Measurements from ENCODE around the gene RUNX2. TPM values are rescaled to one million over a fixed set of nuclear protein-coding genes. Genes with fewer than 3 reads are reported as not detected.

The RUNX2 gene
- total RNA-seq, 1 donor from 2014 or later, result 0.09 TPM

GRCh38 chr6:45597424-45597823 lies 269.3 kb downstream of the RUNX2 start:
- Histone ChIP-seq H4K20me1 (ENCODE audit: low read depth) (no peaks in the 10 kb centered on the region), H3K4me1 (no peaks in the 10 kb centered on the region), H3K9ac (no peak overlapping the region), H3K79me2 (ENCODE audit: low read depth) (no peaks in the 10 kb centered on the region), H3K36me3 (no peaks in the 10 kb centered on the region), H3K27me3 (no peaks in the 10 kb centered on the region), H3K27ac (no peak overlapping the region), H3F3A (ENCODE audit: low read depth) (no peaks in the 10 kb centered on the region), H3K9me3 (ENCODE audit: low read depth) (no peaks in the 10 kb centered on the region), H3K4me2 (no peak overlapping the region), H3K4me3 (no peak overlapping the region), H2AFZ (replicated peaks) (no peak overlapping the region)
- no peak for DNase-seq (ENCODE audit: low spot score)
- Mint-ChIP-seq H3K27ac (no peak overlapping the region), H3K4me1 (no peaks in the 10 kb centered on the region), H3K27me3 (ENCODE audit: insufficient read depth, low read depth) (peaks cover 2% of the 10 kb centered on the region), H3K4me3 (no peak overlapping the region), H3K36me3 (no peaks in the 10 kb centered on the region), H3K9me3 (peaks cover 9% of the 10 kb centered on the region)
- TF ChIP-seq CTCF (IDR thresholded peaks at IDR 0.05) (no peak), EZH2 (IDR thresholded peaks at IDR 0.05) (no peak), EZH2phosphoT487 (IDR thresholded peaks at IDR 0.05) (no peak)

GRCh38 chr6:45599053-45599452 lies 270.9 kb downstream of the RUNX2 start:
- Histone ChIP-seq H3F3A (ENCODE audit: low read depth) (no peaks in the 10 kb centered on the region), H3K27me3 (no peaks in the 10 kb centered on the region), H3K36me3 (no peaks in the 10 kb centered on the region), H3K4me1 (no peaks in the 10 kb centered on the region), H4K20me1 (ENCODE audit: low read depth) (no peaks in the 10 kb centered on the region), H2AFZ (replicated peaks) (no peak overlapping the region), H3K79me2 (ENCODE audit: low read depth) (no peaks in the 10 kb centered on the region), H3K9ac (no peak overlapping the region), H3K4me2 (no peak overlapping the region), H3K27ac (no peak overlapping the region), H3K9me3 (ENCODE audit: low read depth) (no peaks in the 10 kb centered on the region), H3K4me3 (no peak overlapping the region)
- no peak for DNase-seq (ENCODE audit: low spot score)
- no peaks in the 10 kb centered on the region for H3K4me1 Mint-ChIP-seq
- TF ChIP-seq EZH2 (IDR thresholded peaks at IDR 0.05) (no peak), CTCF (IDR thresholded peaks at IDR 0.05) (no peak), EZH2phosphoT487 (IDR thresholded peaks at IDR 0.05) (no peak)
- H3K27ac Mint-ChIP-seq, result no peak overlapping the region
- no peak overlapping the region for H3K4me3 Mint-ChIP-seq
- H3K36me3 Mint-ChIP-seq, result no peaks in the 10 kb centered on the region
- peaks cover 2% of the 10 kb centered on the region for H3K27me3 Mint-ChIP-seq (ENCODE audit: insufficient read depth, low read depth)
- peaks cover 9% of the 10 kb centered on the region for H3K9me3 Mint-ChIP-seq

- Histone ChIP-seq H3K27me3 (no peaks in the 10 kb centered on the region), H3K4me1 (peaks cover 6% of the 10 kb centered on the region), H3K4me3 (no peak overlapping the region), H4K20me1 (ENCODE audit: low read depth) (no peaks in the 10 kb centered on the region), H3K36me3 (no peaks in the 10 kb centered on the region), H3K79me2 (ENCODE audit: low read depth) (no peaks in the 10 kb centered on the region), H3K4me2 (no peak overlapping the region), H3K9ac (no peak overlapping the region), H3K9me3 (ENCODE audit: low read depth) (no peaks in the 10 kb centered on the region), H2AFZ (replicated peaks) (no peak overlapping the region), H3F3A (ENCODE audit: low read depth) (no peaks in the 10 kb centered on the region), H3K27ac (no peak overlapping the region)
- no peaks in the 10 kb centered on the region for H3K36me3 Mint-ChIP-seq
- no peak for DNase-seq (ENCODE audit: low spot score)
- TF ChIP-seq EZH2phosphoT487 (IDR thresholded peaks at IDR 0.05) (no peak), CTCF (IDR thresholded peaks at IDR 0.05) (no peak), EZH2 (IDR thresholded peaks at IDR 0.05) (no peak)
- H3K27me3 Mint-ChIP-seq (ENCODE audit: insufficient read depth, low read depth), result no peaks in the 10 kb centered on the region
- H3K9me3 Mint-ChIP-seq, result no peaks in the 10 kb centered on the region
- no peaks in the 10 kb centered on the region for H3K4me1 Mint-ChIP-seq
- no peak overlapping the region for H3K4me3 Mint-ChIP-seq
- H3K27ac Mint-ChIP-seq, result no peak overlapping the region
Measured at GRCh38 chr6:45605971-45606370, 277.8 kb downstream of the RUNX2 start.
